HUES64 (cell line): ENCODE measurements around the gene MEIS1.

Experiments
- H3K27ac ChIP-seq: 2 replicates; pipeline ENCODE4 v1.7.0; 2013; ENCODE audit warnings: low read depth, low read length, inconsistent platforms
- H3K27me3 ChIP-seq: 2 replicates; pipeline ENCODE4 v1.6.1; 2013; ENCODE audit warnings: mild to moderate bottlenecking, low read length; ENCODE audit not compliant: insufficient read depth
- H3K36me3 ChIP-seq: 2 replicates; pipeline ENCODE4 v1.6.1; 2013; ENCODE audit warnings: mild to moderate bottlenecking, low read length; ENCODE audit not compliant: insufficient read depth
- H3K4me1 ChIP-seq: 2 replicates; pipeline ENCODE4 v1.6.1; 2013; ENCODE audit warnings: mild to moderate bottlenecking, low read length, moderate library complexity; ENCODE audit not compliant: insufficient read depth
- H3K4me3 ChIP-seq: 2 replicates; pipeline ENCODE4 v1.5.1; 2013; ENCODE audit warnings: mild to moderate bottlenecking, low read length, moderate library complexity
- H3K9ac ChIP-seq: 2 replicates; pipeline ENCODE4 v1.6.1; 2013; ENCODE audit warnings: mild to moderate bottlenecking, low read depth, low read length
- H3K9me3 ChIP-seq: 2 replicates; pipeline ENCODE4 v1.6.1; 2013; ENCODE audit warnings: low read depth, low read length; ENCODE audit not compliant: insufficient read depth
- WGBS: fragments of 150-250, 120-280 bp; methylation state at CpG from one replicate; pipeline ENCODE4 v1.1.7; 2013; ENCODE audit warnings: missing lambda C conversion rate; 5-methylcytosine and 5-hydroxymethylcytosine counted together

The MEIS1 gene

DNA sequence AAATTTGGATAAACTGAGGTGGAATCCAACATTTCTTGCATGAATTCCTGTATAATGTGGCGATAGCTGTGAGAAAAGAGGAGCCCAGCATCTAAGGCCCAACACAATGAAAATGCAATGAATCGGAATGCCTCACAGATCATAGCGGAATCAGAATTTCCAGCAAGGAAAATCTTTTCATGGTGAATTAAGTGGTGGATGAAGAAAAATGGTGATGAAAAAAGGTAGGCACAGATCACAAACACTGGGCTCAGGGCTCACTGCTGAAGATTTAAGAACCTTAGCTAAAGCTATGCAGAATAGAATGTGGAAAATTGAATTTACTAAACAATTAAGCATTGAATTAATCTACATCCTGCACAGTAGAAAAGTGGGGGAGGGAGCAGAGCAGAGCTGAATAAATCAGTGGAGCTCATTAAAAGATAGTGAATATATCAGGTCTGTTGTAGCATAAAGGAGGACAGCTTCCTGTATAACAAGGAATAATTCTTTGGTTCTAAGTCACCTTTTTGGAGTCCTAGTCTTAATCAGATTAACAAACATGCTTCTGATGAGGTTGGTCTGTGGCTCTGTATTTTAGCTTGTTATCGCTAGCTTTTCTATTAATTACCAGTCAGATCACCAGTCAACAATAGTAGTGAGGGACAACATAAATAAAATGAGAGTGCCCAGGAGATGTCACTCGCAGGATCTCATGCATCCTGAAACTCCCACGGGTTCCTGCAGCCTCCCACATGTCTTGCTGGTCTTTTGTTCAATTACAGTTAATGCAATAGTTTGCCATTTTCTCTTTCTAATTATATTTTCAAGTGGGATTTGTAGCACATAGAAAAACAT is 27.0 kb downstream of the MEIS1 start:
- no peak overlapping the region for H3K4me3 ChIP-seq
- H3K9me3 ChIP-seq: no peaks in the 10 kb centered on the region
- H3K9ac ChIP-seq: no peak overlapping the region
- no peaks in the 10 kb centered on the region for H3K27me3 ChIP-seq
- H3K4me1 ChIP-seq: no peaks in the 10 kb centered on the region
- WGBS: 90% methylated on average over 6 of the region's 6 CpGs
- H3K36me3 ChIP-seq: no peaks in the 10 kb centered on the region
- no peak overlapping the region for H3K27ac ChIP-seq

- Histone ChIP-seq H3K4me1 (no peaks in the 10 kb centered on the region), H3K27ac (no peak overlapping the region), H3K9me3 (no peaks in the 10 kb centered on the region), H3K4me3 (no peak overlapping the region), H3K36me3 (no peaks in the 10 kb centered on the region), H3K27me3 (no peaks in the 10 kb centered on the region), H3K9ac (no peak overlapping the region)
- 92% methylated on average over 5 of the region's 5 CpGs for WGBS
Observed at GRCh38 chr2:66462501-66462825, 27.5 kb downstream of the MEIS1 start.

DNA sequence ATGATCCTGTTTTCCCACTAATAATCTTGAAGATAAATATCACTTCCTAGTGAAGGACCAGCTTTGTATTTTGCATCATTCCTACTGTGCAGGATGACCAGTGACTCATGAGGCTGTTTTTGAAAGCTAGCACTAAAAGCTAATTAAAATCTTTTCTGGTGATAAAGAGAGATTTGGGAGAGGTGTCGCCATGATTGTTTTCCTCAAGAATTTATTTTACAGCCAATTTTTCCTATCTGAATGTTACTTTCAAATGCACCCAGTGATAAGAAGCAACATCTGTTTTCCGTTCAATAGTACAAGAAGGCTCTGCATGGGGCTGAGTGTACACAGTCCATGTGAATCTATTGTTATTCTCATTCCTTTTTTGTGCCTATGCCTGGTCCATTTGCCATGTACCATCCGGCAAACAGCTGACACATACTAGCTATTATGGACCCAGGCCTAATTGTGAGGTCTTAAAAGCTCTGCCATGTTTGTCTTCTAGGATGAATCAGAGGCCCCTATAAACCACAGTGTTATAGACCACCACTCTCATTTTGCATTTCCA is 28.4 kb downstream of the MEIS1 start:
- 93% methylated on average over 3 of the region's 3 CpGs for WGBS
- Histone ChIP-seq H3K36me3 (no peaks in the 10 kb centered on the region), H3K4me1 (no peaks in the 10 kb centered on the region), H3K4me3 (no peak overlapping the region), H3K9ac (no peak overlapping the region), H3K9me3 (no peaks in the 10 kb centered on the region), H3K27ac (no peak overlapping the region), H3K27me3 (no peaks in the 10 kb centered on the region)

GRCh38 chr2:66464930-66465637 is 30.2 kb downstream of the MEIS1 start:
- Histone ChIP-seq H3K4me3 (no peak overlapping the region), H3K9me3 (no peaks in the 10 kb centered on the region), H3K27ac (no peak overlapping the region), H3K36me3 (no peaks in the 10 kb centered on the region), H3K4me1 (peaks cover 15% of the 10 kb centered on the region), H3K27me3 (no peaks in the 10 kb centered on the region), H3K9ac (no peak overlapping the region)
- 88% methylated on average over 3 of the region's 4 CpGs for WGBS

- Histone ChIP-seq H3K27ac (no peak overlapping the region), H3K4me1 (peaks cover 21% of the 10 kb centered on the region), H3K9me3 (no peaks in the 10 kb centered on the region), H3K36me3 (no peaks in the 10 kb centered on the region), H3K27me3 (no peaks in the 10 kb centered on the region), H3K9ac (no peak overlapping the region), H3K4me3 (no peak overlapping the region)
- WGBS: 93% methylated on average over 2 of the region's 2 CpGs
Observed at GRCh38 chr2:66466433-66466832, 31.5 kb downstream of the MEIS1 start.

GRCh38 chr2:66467718-66468117 is 32.8 kb downstream of the MEIS1 start:
- no peak overlapping the region for H3K4me3 ChIP-seq
- H3K27me3 ChIP-seq: no peaks in the 10 kb centered on the region
- H3K4me1 ChIP-seq: peaks cover 21% of the 10 kb centered on the region
- no peak overlapping the region for H3K27ac ChIP-seq
- no peaks in the 10 kb centered on the region for H3K36me3 ChIP-seq
- H3K9ac ChIP-seq: no peak overlapping the region
- H3K9me3 ChIP-seq: no peaks in the 10 kb centered on the region

- Histone ChIP-seq H3K27ac (no peak overlapping the region), H3K9me3 (no peaks in the 10 kb centered on the region), H3K27me3 (no peaks in the 10 kb centered on the region), H3K4me1 (peaks cover 21% of the 10 kb centered on the region), H3K9ac (no peak overlapping the region), H3K36me3 (no peaks in the 10 kb centered on the region), H3K4me3 (no peak overlapping the region)
- 61% methylated on average over 11 of the region's 11 CpGs for WGBS
Observed at GRCh38 chr2:66469214-66469902, 34.4 kb downstream of the MEIS1 start.

DNA sequence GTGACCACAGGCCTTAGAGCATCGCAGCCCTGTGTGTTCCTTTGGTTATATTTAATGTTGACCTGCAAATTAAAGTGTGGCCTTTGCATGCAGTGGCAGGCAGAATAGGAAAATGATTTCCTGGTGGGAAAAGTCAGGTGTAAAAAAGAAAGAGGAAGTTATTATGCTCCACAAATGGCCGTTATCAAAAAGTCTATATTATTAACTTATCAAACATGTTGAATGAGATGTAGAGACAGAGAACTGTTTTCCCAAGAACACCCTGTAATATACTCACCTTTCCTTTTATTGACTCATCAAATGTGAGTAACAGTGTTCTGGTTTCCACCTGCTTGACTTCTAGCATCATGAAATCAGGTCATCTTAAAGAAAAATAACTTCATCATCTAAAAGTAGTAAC is 35.3 kb downstream of the MEIS1 start:
- Histone ChIP-seq H3K27ac (no peak overlapping the region), H3K4me3 (no peak overlapping the region), H3K9me3 (no peaks in the 10 kb centered on the region), H3K9ac (no peak overlapping the region), H3K4me1 (peaks cover 21% of the 10 kb centered on the region), H3K36me3 (no peaks in the 10 kb centered on the region), H3K27me3 (no peaks in the 10 kb centered on the region)
- 89% methylated on average over 1 of the region's 2 CpGs for WGBS

DNA sequence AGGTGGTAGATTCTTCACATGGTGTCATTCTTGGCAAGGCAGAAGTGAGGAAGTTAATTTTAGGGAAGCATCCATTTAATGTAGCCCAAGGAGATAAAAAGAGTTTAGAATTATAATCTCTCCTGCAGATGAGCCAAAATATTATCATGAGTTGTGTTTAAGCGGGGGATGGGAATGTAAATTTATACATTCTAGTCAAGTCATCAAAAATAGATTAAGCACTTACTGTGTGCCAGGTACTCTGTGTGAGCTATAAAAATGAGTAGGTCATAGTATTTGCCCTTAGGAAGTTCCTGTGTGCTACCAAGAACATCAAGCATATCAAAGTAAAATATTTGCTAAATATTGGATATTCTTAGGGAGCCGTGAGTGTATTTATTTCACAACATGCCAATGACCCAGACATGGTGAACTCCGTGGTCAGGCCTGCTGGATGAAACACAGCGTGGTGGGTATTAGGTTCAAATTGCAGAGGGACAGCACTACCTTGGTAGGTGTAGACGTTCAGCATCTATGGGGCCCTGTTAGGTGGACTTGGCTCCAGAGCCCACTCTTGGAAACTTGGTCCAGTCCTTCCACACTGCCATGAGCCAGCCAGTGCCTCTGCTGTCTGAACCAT is 37.4 kb downstream of the MEIS1 start:
- no peak overlapping the region for H3K4me3 ChIP-seq
- no peaks in the 10 kb centered on the region for H3K27me3 ChIP-seq
- peaks cover 21% of the 10 kb centered on the region for H3K4me1 ChIP-seq
- H3K36me3 ChIP-seq: no peaks in the 10 kb centered on the region
- H3K9me3 ChIP-seq: no peaks in the 10 kb centered on the region
- no peak overlapping the region for H3K27ac ChIP-seq
- no peak overlapping the region for H3K9ac ChIP-seq
- 99% methylated on average over 4 of the region's 5 CpGs for WGBS

- no peaks in the 10 kb centered on the region for H3K9me3 ChIP-seq
- H3K9ac ChIP-seq: no peak overlapping the region
- H3K36me3 ChIP-seq: no peaks in the 10 kb centered on the region
- peaks cover 11% of the 10 kb centered on the region for H3K4me1 ChIP-seq
- H3K27me3 ChIP-seq: no peaks in the 10 kb centered on the region
- H3K27ac ChIP-seq: no peak overlapping the region
- no peak overlapping the region for H3K4me3 ChIP-seq
- WGBS: 92% methylated on average over 4 of the region's 4 CpGs
Observed at GRCh38 chr2:66477135-66477842, 42.4 kb downstream of the MEIS1 start.
